Inferior parietal cortex (tissue), 1 donor: ENCODE data around the gene LCLAT1.

Experiments
- DNase-seq: peaks from one replicate; pipeline ENCODE4 v3.0.0-alpha.2; 2016; ENCODE audit errors: extremely low spot score

The LCLAT1 gene

GRCh38 chr2:30514848-30515435 is 67.9 kb downstream of the LCLAT1 start:
- no peak for DNase-seq

- no peak for DNase-seq
These were observed 69.1 kb downstream of the LCLAT1 start for GRCh38 chr2:30516166-30516565.

- no peak for DNase-seq
These were observed 72.8 kb downstream of the LCLAT1 start for GRCh38 chr2:30519796-30520195.

GRCh38 chr2:30522421-30522820 is 75.4 kb downstream of the LCLAT1 start:
- no peak for DNase-seq

- DNase-seq: no peak
These were observed 80.4 kb downstream of the LCLAT1 start for GRCh38 chr2:30527411-30527810.

- no peak for DNase-seq
These were observed 80.8 kb downstream of the LCLAT1 start for GRCh38 chr2:30527859-30528258.

- DNase-seq: no peak
These were observed 83.3 kb downstream of the LCLAT1 start for GRCh38 chr2:30530346-30530745.

- no peak for DNase-seq
These were observed 94.6 kb downstream of the LCLAT1 start for GRCh38 chr2:30541680-30542079.

GRCh38 chr2:30545875-30546274 is 98.8 kb downstream of the LCLAT1 start:
- no peak for DNase-seq

GRCh38 chr2:30548386-30548785 is 101.3 kb downstream of the LCLAT1 start:
- DNase-seq: no peak

GRCh38 chr2:30549096-30549495 is 102.0 kb downstream of the LCLAT1 start:
- no peak for DNase-seq

GRCh38 chr2:30559544-30560275 is 112.7 kb downstream of the LCLAT1 start:
- DNase-seq: no peak

GRCh38 chr2:30561349-30561748 is 114.3 kb downstream of the LCLAT1 start:
- DNase-seq: no peak

- DNase-seq: no peak
These were observed 118.9 kb downstream of the LCLAT1 start for GRCh38 chr2:30565851-30566358.

- DNase-seq: no peak
These were observed 119.6 kb downstream of the LCLAT1 start for GRCh38 chr2:30566631-30567030.

GRCh38 chr2:30567317-30567716 is 120.3 kb downstream of the LCLAT1 start:
- DNase-seq: no peak

GRCh38 chr2:30569946-30570345 is 122.9 kb downstream of the LCLAT1 start:
- DNase-seq: no peak

- no peak for DNase-seq
These were observed 130.1 kb downstream of the LCLAT1 start for GRCh38 chr2:30577151-30577550.

GRCh38 chr2:30580391-30580790 is 133.3 kb downstream of the LCLAT1 start:
- DNase-seq: no peak

- no peak for DNase-seq
These were observed 135.5 kb downstream of the LCLAT1 start for GRCh38 chr2:30582521-30582920.

- no peak for DNase-seq
These were observed 136.2 kb downstream of the LCLAT1 start for GRCh38 chr2:30583204-30583749.

GRCh38 chr2:30584116-30584515 is 137.1 kb downstream of the LCLAT1 start:
- DNase-seq: no peak

- no peak for DNase-seq
These were observed 141.9 kb downstream of the LCLAT1 start for GRCh38 chr2:30588994-30589393.
